Measurements from ENCODE around the gene NDUFA9. TPM values are rescaled to one million over a fixed set of nuclear protein-coding genes. Genes with fewer than 3 reads are reported as not detected.

Gene NDUFA9
- total and polyA plus RNA-seq, 2 of the 13 experiments (the other 11 are each of a cell fraction or from before 2014, with no cell fraction given) = 68.0 to 150 TPM

DNA sequence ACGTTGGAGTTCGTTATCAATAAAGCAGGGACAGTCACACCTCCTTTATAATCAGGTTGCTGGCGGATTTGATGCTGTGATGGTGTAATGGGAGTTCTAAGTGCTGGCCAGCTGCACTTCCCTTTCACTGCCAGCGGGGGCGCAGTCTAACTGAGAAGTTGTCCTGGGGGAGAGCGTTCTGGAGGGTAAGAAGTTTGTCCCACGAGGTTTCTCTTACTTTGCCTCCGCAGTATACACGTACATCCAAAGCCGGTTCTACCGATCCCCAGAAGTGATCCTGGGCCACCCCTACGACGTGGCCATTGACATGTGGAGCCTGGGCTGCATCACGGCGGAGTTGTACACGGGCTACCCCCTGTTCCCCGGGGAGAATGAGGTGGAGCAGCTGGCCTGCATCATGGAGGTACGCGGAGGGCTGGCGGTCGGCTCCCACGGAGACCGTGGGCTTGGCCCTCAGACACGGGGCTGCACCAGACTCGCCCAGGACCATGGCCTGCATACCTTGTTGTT, 44.2 kb upstream of the NDUFA9 start (continued):
- TF ChIP-seq, protein P1, sequence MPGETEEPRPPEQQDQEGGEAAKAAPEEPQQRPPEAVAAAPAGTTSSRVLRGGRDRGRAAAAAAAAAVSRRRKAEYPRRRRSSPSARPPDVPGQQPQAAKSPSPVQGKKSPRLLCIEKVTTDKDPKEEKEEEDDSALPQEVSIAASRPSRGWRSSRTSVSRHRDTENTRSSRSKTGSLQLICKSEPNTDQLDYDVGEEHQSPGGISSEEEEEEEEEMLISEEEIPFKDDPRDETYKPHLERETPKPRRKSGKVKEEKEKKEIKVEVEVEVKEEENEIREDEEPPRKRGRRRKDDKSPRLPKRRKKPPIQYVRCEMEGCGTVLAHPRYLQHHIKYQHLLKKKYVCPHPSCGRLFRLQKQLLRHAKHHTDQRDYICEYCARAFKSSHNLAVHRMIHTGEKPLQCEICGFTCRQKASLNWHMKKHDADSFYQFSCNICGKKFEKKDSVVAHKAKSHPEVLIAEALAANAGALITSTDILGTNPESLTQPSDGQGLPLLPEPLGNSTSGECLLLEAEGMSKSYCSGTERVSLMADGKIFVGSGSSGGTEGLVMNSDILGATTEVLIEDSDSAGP (CRISPR knock-in tag; IDR thresholded peaks at IDR 0.05; ENCODE audit: borderline replicate concordance) = peak; percentile 62; the same call in 1 of the 2 replicates
- TF ChIP-seq, protein P2, sequence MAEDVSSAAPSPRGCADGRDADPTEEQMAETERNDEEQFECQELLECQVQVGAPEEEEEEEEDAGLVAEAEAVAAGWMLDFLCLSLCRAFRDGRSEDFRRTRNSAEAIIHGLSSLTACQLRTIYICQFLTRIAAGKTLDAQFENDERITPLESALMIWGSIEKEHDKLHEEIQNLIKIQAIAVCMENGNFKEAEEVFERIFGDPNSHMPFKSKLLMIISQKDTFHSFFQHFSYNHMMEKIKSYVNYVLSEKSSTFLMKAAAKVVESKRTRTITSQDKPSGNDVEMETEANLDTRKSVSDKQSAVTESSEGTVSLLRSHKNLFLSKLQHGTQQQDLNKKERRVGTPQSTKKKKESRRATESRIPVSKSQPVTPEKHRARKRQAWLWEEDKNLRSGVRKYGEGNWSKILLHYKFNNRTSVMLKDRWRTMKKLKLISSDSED (CRISPR knock-in tag; IDR thresholded peaks at IDR 0.05) = no peak
- TF ChIP-seq SP1 (IDR thresholded peaks at IDR 0.05) = no peak
- no peak for TF ChIP-seq SP1 (CRISPR knock-in tag; IDR thresholded peaks at IDR 0.05)
- TF ChIP-seq MYNN (CRISPR knock-in tag; IDR thresholded peaks at IDR 0.05; ENCODE audit: low read depth) = no peak
- TF ChIP-seq ELF1 (CRISPR knock-in tag; IDR thresholded peaks at IDR 0.05) = peak; percentile 16; the same call in 1 of the 2 replicates
- no peak for TF ChIP-seq JUN (CRISPR knock-in tag; IDR thresholded peaks at IDR 0.05)
- TF ChIP-seq, protein P3, sequence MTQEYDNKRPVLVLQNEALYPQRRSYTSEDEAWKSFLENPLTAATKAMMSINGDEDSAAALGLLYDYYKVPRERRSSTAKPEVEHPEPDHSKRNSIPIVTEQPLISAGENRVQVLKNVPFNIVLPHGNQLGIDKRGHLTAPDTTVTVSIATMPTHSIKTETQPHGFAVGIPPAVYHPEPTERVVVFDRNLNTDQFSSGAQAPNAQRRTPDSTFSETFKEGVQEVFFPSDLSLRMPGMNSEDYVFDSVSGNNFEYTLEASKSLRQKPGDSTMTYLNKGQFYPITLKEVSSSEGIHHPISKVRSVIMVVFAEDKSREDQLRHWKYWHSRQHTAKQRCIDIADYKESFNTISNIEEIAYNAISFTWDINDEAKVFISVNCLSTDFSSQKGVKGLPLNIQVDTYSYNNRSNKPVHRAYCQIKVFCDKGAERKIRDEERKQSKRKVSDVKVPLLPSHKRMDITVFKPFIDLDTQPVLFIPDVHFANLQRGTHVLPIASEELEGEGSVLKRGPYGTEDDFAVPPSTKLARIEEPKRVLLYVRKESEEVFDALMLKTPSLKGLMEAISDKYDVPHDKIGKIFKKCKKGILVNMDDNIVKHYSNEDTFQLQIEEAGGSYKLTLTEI (CRISPR knock-in tag; conservative IDR thresholded peaks at IDR 0.05) = no peak
- TF ChIP-seq NR0B2 (CRISPR knock-in tag; IDR thresholded peaks at IDR 0.05) = no peak
- TF ChIP-seq KDM3A (CRISPR knock-in tag; IDR thresholded peaks at IDR 0.05; ENCODE audit: low read depth) = no peak
- TF ChIP-seq HMGXB3 (CRISPR knock-in tag; IDR thresholded peaks at IDR 0.05; ENCODE audit: borderline replicate concordance) = 0 out of 2 replicates have a peak, but pooled peaks have one; percentile 39
- TF ChIP-seq ZNF10 (CRISPR knock-in tag; IDR thresholded peaks at IDR 0.05; ENCODE audit: borderline replicate concordance, low read depth) = no peak
- TF ChIP-seq SPEN (CRISPR knock-in tag; IDR thresholded peaks at IDR 0.05; ENCODE audit: low read depth) = peak; percentile 69
- TF ChIP-seq SIN3A (IDR thresholded peaks at IDR 0.05; ENCODE audit: borderline replicate concordance, low read depth, low read length) = peak; percentile 64; the same call in 1 of the 2 replicates
- TF ChIP-seq ZNF879 (CRISPR knock-in tag; IDR thresholded peaks at IDR 0.05) = no peak
- TF ChIP-seq PHF20 (CRISPR knock-in tag; IDR thresholded peaks at IDR 0.05) = peak; percentile 79
- TF ChIP-seq ZBTB20 (CRISPR knock-in tag; IDR thresholded peaks at IDR 0.05; ENCODE audit: borderline replicate concordance, low read depth) = no peak
- no peak for TF ChIP-seq GATA4 (IDR thresholded peaks at IDR 0.05; ENCODE audit: borderline replicate concordance, low read depth)
- no peak for TF ChIP-seq NR2C2 (CRISPR knock-in tag; IDR thresholded peaks at IDR 0.05; ENCODE audit: borderline replicate concordance)
- TF ChIP-seq NCOA1 (CRISPR knock-in tag; IDR thresholded peaks at IDR 0.05) = no peak
- no peak for TF ChIP-seq GPN1 (CRISPR knock-in tag; IDR thresholded peaks at IDR 0.05; ENCODE audit: borderline replicate concordance)
- TF ChIP-seq ZNF230 (CRISPR knock-in tag; IDR thresholded peaks at IDR 0.05) = no peak
